ENCODE results near the gene FAM9B. TPM values are rescaled to one million over a fixed set of nuclear protein-coding genes. Genes with fewer than 3 reads are reported as not detected.

FAM9B gene
- total RNA-seq, 1 donor from 2014 or later = not detected

GRCh38 chrX:9069573-9069972, 35.6 kb upstream of the FAM9B start:
- Mint-ChIP-seq H3K4me3 (ENCODE audit: unreplicated experiment) (no peak overlapping the region), H3K27ac (ENCODE audit: unreplicated experiment) (no peak overlapping the region), H3K4me1 (ENCODE audit: low read depth, unreplicated experiment) (peaks cover 2% of the 10 kb centered on the region), H3K27me3 (ENCODE audit: unreplicated experiment) (peaks cover 3% of the 10 kb centered on the region), H3K9me3 (ENCODE audit: unreplicated experiment) (no peaks in the 10 kb centered on the region), H3K36me3 (ENCODE audit: unreplicated experiment) (no peaks in the 10 kb centered on the region)
- DNase-seq = no peak
- TF ChIP-seq, protein P1, sequence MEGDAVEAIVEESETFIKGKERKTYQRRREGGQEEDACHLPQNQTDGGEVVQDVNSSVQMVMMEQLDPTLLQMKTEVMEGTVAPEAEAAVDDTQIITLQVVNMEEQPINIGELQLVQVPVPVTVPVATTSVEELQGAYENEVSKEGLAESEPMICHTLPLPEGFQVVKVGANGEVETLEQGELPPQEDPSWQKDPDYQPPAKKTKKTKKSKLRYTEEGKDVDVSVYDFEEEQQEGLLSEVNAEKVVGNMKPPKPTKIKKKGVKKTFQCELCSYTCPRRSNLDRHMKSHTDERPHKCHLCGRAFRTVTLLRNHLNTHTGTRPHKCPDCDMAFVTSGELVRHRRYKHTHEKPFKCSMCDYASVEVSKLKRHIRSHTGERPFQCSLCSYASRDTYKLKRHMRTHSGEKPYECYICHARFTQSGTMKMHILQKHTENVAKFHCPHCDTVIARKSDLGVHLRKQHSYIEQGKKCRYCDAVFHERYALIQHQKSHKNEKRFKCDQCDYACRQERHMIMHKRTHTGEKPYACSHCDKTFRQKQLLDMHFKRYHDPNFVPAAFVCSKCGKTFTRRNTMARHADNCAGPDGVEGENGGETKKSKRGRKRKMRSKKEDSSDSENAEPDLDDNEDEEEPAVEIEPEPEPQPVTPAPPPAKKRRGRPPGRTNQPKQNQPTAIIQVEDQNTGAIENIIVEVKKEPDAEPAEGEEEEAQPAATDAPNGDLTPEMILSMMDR (IDR thresholded peaks at IDR 0.05; ENCODE audit: partially characterized antibody, unreplicated experiment) = no peak

DNA sequence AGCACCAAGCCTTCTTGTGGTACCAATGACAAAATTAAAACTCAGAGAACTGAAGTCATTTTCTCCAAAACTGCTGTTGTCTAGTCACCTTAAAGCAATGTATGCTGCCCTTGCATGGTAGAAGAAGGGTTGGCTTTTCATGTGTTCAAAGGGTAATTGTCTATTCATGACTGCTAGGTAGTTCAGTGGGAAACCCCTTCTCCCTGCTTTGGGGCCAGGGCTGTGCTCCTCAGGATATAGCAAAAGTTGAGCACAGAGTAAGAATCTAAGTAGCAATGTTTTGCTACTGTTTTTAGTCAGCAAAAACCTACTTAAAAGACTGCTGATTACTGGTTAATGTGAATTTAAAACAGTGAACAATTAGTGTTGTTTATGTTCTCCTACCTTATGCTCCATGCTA, 30.8 kb upstream of the FAM9B start:
- TF ChIP-seq, protein P1 (IDR thresholded peaks at IDR 0.05; ENCODE audit: partially characterized antibody, unreplicated experiment) = no peak
- Mint-ChIP-seq H3K4me1 (ENCODE audit: low read depth, unreplicated experiment) (peaks cover 14% of the 10 kb centered on the region), H3K27me3 (ENCODE audit: unreplicated experiment) (peaks cover 5% of the 10 kb centered on the region), H3K9me3 (ENCODE audit: unreplicated experiment) (peaks cover 5% of the 10 kb centered on the region), H3K36me3 (ENCODE audit: unreplicated experiment) (no peaks in the 10 kb centered on the region), H3K4me3 (ENCODE audit: unreplicated experiment) (no peak overlapping the region), H3K27ac (ENCODE audit: unreplicated experiment) (no peak overlapping the region)
- no peak for DNase-seq

DNA sequence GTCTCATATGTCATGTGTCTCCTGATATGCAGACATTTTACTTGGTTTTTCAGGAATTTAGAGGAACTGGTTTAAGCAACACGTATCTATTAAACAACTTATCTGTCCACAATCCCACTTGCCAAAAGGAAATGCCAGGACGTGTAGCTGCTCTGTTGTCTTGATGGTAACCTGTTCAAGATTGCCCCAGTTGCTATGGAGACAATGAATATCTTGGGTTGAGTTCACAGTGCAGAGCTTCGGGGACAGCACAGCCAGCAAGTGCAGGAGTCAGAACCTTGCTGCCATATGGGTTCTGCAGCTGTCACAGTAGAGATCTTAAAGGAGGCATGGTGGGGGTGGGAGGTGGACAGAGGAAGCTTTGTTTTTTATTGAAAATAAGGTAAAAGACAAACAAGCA, 28.7 kb upstream of the FAM9B start:
- Mint-ChIP-seq H3K27ac (ENCODE audit: unreplicated experiment) (peak overlapping the region; percentile 69), H3K27me3 (ENCODE audit: unreplicated experiment) (peaks cover 5% of the 10 kb centered on the region), H3K36me3 (ENCODE audit: unreplicated experiment) (no peaks in the 10 kb centered on the region), H3K4me1 (ENCODE audit: low read depth, unreplicated experiment) (peaks cover 12% of the 10 kb centered on the region), H3K9me3 (ENCODE audit: unreplicated experiment) (peaks cover 5% of the 10 kb centered on the region), H3K4me3 (ENCODE audit: unreplicated experiment) (peak overlapping the region; percentile 28)
- TF ChIP-seq, protein P1 (IDR thresholded peaks at IDR 0.05; ENCODE audit: partially characterized antibody, unreplicated experiment) = no peak
- DNase-seq = peak; percentile 21

DNA sequence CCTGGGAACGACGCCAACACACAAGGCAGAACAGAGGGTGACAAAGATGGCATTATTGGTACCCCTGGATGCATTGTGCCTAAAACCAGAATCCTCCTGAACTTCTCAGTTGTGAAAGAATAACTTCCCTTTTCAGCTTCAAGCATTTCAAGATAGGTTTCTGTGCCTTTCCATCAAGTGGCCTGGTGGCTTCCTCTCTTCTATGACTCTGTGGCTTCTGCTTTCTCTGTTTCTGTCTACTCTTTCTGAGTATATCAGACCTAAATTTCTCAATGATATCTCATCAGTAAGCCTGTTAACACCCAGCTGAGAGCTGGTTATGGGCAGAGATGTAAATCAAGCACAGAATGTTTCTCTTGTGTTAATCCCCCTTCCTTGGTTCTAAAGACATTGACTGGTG, 21.4 kb upstream of the FAM9B start:
- H3K27me3 Mint-ChIP-seq (ENCODE audit: unreplicated experiment) = no peaks in the 10 kb centered on the region
- TF ChIP-seq, protein P1 (IDR thresholded peaks at IDR 0.05; ENCODE audit: partially characterized antibody, unreplicated experiment) = no peak
- no peaks in the 10 kb centered on the region for H3K4me1 Mint-ChIP-seq (ENCODE audit: low read depth, unreplicated experiment)
- no peaks in the 10 kb centered on the region for H3K9me3 Mint-ChIP-seq (ENCODE audit: unreplicated experiment)
- no peak overlapping the region for H3K27ac Mint-ChIP-seq (ENCODE audit: unreplicated experiment)
- no peak for DNase-seq
- H3K36me3 Mint-ChIP-seq (ENCODE audit: unreplicated experiment) = no peaks in the 10 kb centered on the region
- no peak overlapping the region for H3K4me3 Mint-ChIP-seq (ENCODE audit: unreplicated experiment)

DNA sequence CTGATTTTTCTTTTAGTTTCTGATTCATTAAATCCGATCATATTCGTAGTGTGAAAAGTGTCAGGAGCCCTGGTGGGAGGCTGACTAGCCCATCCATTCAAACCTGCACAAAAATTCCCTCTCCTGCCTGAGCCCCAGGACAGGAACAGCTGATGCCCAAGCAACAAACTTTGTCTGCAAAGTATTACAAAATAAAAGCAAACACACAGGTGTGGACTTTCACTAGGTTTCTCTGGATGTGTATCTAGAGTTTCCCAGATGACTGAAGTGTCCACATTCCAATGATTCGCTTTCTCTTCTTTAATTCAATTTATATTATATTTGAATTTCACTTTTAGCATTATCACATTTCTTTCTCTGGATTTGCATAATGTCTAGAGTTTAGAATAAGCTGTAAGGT, 18.2 kb upstream of the FAM9B start:
- no peak overlapping the region for H3K27ac Mint-ChIP-seq (ENCODE audit: unreplicated experiment)
- no peaks in the 10 kb centered on the region for H3K9me3 Mint-ChIP-seq (ENCODE audit: unreplicated experiment)
- no peaks in the 10 kb centered on the region for H3K36me3 Mint-ChIP-seq (ENCODE audit: unreplicated experiment)
- no peaks in the 10 kb centered on the region for H3K27me3 Mint-ChIP-seq (ENCODE audit: unreplicated experiment)
- no peaks in the 10 kb centered on the region for H3K4me1 Mint-ChIP-seq (ENCODE audit: low read depth, unreplicated experiment)
- no peak for DNase-seq
- TF ChIP-seq, protein P1 (IDR thresholded peaks at IDR 0.05; ENCODE audit: partially characterized antibody, unreplicated experiment) = no peak
- no peak overlapping the region for H3K4me3 Mint-ChIP-seq (ENCODE audit: unreplicated experiment)

Data from glutamatergic neuron (in vitro differentiated cells).